Neutrophil (primary cell): ENCODE data around the gene PPP6R2.

Source experiments
- H3K27ac ChIP-seq: fragments of 200-600 bp; sonication (generic); 2 replicates; pipeline ENCODE4 v1.5.1; 2016; ENCODE audit warnings: mild to moderate bottlenecking, moderate library complexity
- H3K27me3 ChIP-seq: fragments of 200-600 bp; sonication (generic); 2 replicates; pipeline ENCODE4 v1.6.0; 2016; ENCODE audit warnings: mild to moderate bottlenecking
- H3K36me3 ChIP-seq: fragments of 200-600 bp; sonication (generic); 2 replicates; pipeline ENCODE4 v1.5.1; 2017
- H3K4me1 ChIP-seq, 2 experiments: fragments of 200-600 bp in 1 of 2; sonication (generic) in 1 of 2; 1 replicate in 1 of 2; 2 replicates in 1 of 2; pipeline versions ENCODE4 v1.5.1 to v1.6.1; 2013 to 2016; ENCODE audit warnings: low read depth in 1 of 2, low read length in 1 of 2, mild to moderate bottlenecking in 1 of 2, moderate library complexity in 1 of 2; ENCODE audit not compliant: control insufficient read depth in 1 of 2, insufficient read depth in 1 of 2
- H3K4me3 ChIP-seq, 2 experiments: fragments of 200-600 bp in 1 of 2; sonication (generic) in 1 of 2; 1 replicate in 1 of 2; 2 replicates in 1 of 2; pipeline ENCODE4 v1.5.1; 2013 to 2016; ENCODE audit warnings: low read depth in 1 of 2, low read length in 1 of 2, mild to moderate bottlenecking in 1 of 2, moderate library complexity in 1 of 2
- H3K9me3 ChIP-seq: fragments of 200-600 bp; sonication (generic); 2 replicates; pipeline ENCODE4 v1.5.1; 2016
- CTCF ChIP-seq: fragments of 200-600 bp; sonication (generic); IDR thresholded peaks from 2 replicates; pipeline ENCODE4 v1.5.1; 2016; ENCODE audit warnings: antibody characterized with exemption

The PPP6R2 gene

GRCh38 chr22:50317674-50318073, 25.5 kb upstream of the PPP6R2 start:
- H3K9me3 ChIP-seq: no peaks in the 10 kb centered on the region
- peaks cover 34% of the 10 kb centered on the region for H3K27me3 ChIP-seq
- no peaks in the 10 kb centered on the region for H3K36me3 ChIP-seq
- TF ChIP-seq CTCF: no peak
- H3K4me1 ChIP-seq: peaks cover 0 to 4% of the 10 kb centered on the region in 2 experiments
- no peak overlapping the region for H3K4me3 ChIP-seq
- no peak overlapping the region for H3K27ac ChIP-seq

GRCh38 chr22:50318356-50318697, 24.8 kb upstream of the PPP6R2 start:
- H3K4me3 ChIP-seq: no peak overlapping the region
- no peak overlapping the region for H3K27ac ChIP-seq
- H3K9me3 ChIP-seq: no peaks in the 10 kb centered on the region
- H3K27me3 ChIP-seq: peaks cover 31% of the 10 kb centered on the region
- no peaks in the 10 kb centered on the region for H3K36me3 ChIP-seq
- peaks cover 0 to 4% of the 10 kb centered on the region in 2 experiments for H3K4me1 ChIP-seq
- TF ChIP-seq CTCF: no peak

- Histone ChIP-seq H3K36me3 (no peaks in the 10 kb centered on the region), H3K27ac (no peak overlapping the region), H3K4me1 (peaks cover 0 to 4% of the 10 kb centered on the region in 2 experiments), H3K9me3 (no peaks in the 10 kb centered on the region), H3K27me3 (peaks cover 27% of the 10 kb centered on the region), H3K4me3 (no peak overlapping the region)
- no peak for TF ChIP-seq CTCF
Measured at GRCh38 chr22:50318698-50319411, 24.3 kb upstream of the PPP6R2 start.

GRCh38 chr22:50319503-50319951, 23.6 kb upstream of the PPP6R2 start:
- Histone ChIP-seq H3K4me3 (no peak overlapping the region), H3K4me1 (peaks cover 0 to 1% of the 10 kb centered on the region in 2 experiments), H3K36me3 (no peaks in the 10 kb centered on the region), H3K27ac (no peak overlapping the region), H3K9me3 (no peaks in the 10 kb centered on the region), H3K27me3 (peaks cover 26% of the 10 kb centered on the region)
- no peak for TF ChIP-seq CTCF

DNA sequence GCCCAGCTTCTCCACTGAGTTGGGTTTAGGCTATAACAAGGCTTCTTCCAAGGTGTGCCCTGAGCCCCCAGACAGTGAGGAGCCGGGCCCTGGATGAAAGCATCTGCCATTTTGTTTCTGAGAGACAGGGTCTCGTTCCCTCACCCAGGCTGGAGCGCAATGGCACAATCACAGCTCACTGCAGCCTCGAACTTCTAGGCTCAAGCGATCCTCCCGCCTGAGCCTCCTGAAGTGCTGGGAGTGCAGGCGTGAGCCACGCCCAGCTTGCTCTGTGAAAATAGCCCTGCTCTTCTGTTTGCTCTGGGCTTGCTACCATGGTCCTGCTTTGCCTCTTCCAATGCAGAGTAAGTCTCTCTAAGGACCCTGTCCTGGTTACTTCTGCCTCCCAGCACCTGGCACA, 23.0 kb upstream of the PPP6R2 start:
- Histone ChIP-seq H3K27me3 (peaks cover 26% of the 10 kb centered on the region), H3K36me3 (no peaks in the 10 kb centered on the region), H3K27ac (no peak overlapping the region), H3K4me3 (no peak overlapping the region), H3K4me1 (no peaks in the 10 kb centered on the region), H3K9me3 (no peaks in the 10 kb centered on the region)
- TF ChIP-seq CTCF: no peak
